T-helper 1 cell treated with Interleukin-12 subunit alpha and Interleukin-12 subunit beta and Interleukin-4 antibody, amounts not matched to agents 30 μg/mL and 1 μg/mL, for 36 hours (primary cell): ENCODE data around the gene RPS24.
A peak's percentile ranks its signal among the peaks of the same experiment; 100 is the strongest.
"Not testable (repeated sequence)": the region's sequence is repeated elsewhere in the genome, so short reads cannot be mapped to it uniquely, and the experiment has no call there.

Experiments used
- H3K27ac Mint-ChIP-seq: one replicate; pipeline ENCODE4 v1.8.0; 2021; ENCODE audit warnings: mild to moderate bottlenecking, mixed read lengths
- H3K27me3 Mint-ChIP-seq: one replicate; pipeline ENCODE4 v1.8.0; 2021; ENCODE audit warnings: low read depth, mixed read lengths
- H3K36me3 Mint-ChIP-seq: one replicate; pipeline ENCODE4 v1.8.0; 2021; ENCODE audit warnings: low read depth, mixed read lengths
- H3K4me1 Mint-ChIP-seq: one replicate; pipeline ENCODE4 v1.8.0; 2021; ENCODE audit warnings: low read depth, mixed read lengths
- H3K4me3 Mint-ChIP-seq: one replicate; pipeline ENCODE4 v1.8.0; 2021; ENCODE audit warnings: mild to moderate bottlenecking, moderate library complexity, mixed read lengths
- H3K9me3 Mint-ChIP-seq: one replicate; pipeline ENCODE4 v1.8.0; 2021; ENCODE audit warnings: mixed read lengths

RPS24 gene

GRCh38 chr10:78059906-78060702, 26.4 kb downstream of the RPS24 start:
- Mint-ChIP-seq H3K36me3 (no peaks in the 10 kb centered on the region), H3K9me3 (no peaks in the 10 kb centered on the region), H3K27me3 (peaks cover 3% of the 10 kb centered on the region), H3K27ac (no peak overlapping the region), H3K4me3 (no peak overlapping the region), H3K4me1 (peaks cover 17% of the 10 kb centered on the region)

DNA sequence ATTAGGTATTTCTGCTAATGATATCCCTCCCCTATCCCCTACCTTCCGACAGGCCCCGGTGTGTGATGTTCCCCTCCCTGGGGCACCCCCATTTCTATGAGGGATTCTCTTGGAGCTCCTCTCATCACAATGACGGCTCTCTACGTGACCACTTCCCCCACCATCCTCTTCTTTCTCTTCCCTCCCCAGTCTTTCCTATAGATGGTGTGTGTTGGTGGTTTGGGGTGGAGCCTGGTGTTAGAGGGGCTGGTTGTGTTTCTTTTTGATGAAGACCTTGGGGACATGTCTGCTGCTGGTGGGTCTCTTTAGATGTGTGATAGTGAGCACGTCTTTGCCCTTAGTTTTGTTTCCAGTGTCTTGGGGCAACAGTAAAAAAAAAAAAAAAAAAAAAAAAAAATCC, 28.6 kb downstream of the RPS24 start:
- Mint-ChIP-seq H3K36me3 (no peaks in the 10 kb centered on the region), H3K27me3 (peaks cover 3% of the 10 kb centered on the region), H3K9me3 (no peaks in the 10 kb centered on the region), H3K4me1 (peaks cover 28% of the 10 kb centered on the region), H3K4me3 (peak overlapping the region; percentile 33), H3K27ac (no peak overlapping the region)

DNA sequence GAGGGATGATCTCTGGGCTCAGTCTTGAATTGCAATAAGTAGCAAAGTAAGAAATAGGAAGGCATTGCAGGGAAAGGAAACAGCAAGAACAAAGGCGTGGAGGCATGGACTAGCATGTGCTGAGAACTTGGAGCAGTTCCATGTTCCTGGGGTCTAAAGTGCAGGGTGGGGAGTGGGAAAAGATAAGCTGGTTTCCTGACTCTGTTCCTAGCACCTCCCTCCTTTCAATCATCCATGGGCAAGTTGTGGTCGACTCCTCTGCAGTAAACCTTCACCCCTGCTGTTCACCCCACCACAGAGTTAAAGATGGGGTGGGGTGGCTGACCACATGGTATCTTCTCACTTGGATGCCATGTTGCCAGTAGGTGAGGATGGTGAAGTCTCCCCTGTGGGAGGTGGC, 29.6 kb downstream of the RPS24 start:
- Mint-ChIP-seq H3K27ac (no peak overlapping the region), H3K4me1 (peaks cover 27% of the 10 kb centered on the region), H3K36me3 (no peaks in the 10 kb centered on the region), H3K4me3 (no peak overlapping the region), H3K27me3 (peaks cover 3% of the 10 kb centered on the region), H3K9me3 (no peaks in the 10 kb centered on the region)

DNA sequence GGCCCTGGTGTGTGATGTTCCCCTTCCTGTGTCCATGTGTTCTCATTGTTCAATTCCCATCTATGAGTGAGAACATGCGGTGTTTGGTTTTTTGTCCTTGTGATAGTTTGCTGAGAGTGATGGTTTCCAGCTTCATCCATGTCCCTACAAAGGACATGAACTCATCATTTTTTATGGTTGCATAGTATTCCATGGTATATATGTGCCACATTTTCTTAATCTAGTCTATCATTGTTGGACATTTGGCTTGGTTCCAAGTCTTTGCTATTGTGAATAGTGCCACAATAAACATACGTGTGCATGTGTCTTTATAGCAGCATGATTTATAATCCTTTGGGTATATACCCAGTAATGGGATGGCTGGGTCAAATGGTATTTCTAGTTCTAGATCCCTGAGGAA, 31.3 kb downstream of the RPS24 start:
- H3K4me3 Mint-ChIP-seq, H3K27ac Mint-ChIP-seq, H3K36me3 Mint-ChIP-seq, H3K9me3 Mint-ChIP-seq, H3K27me3 Mint-ChIP-seq: not testable (repeated sequence)
- peaks cover 27% of the 10 kb centered on the region for H3K4me1 Mint-ChIP-seq

GRCh38 chr10:78065611-78066010, 31.9 kb downstream of the RPS24 start:
- Mint-ChIP-seq H3K36me3 (no peaks in the 10 kb centered on the region), H3K27ac (no peak overlapping the region), H3K4me3 (no peak overlapping the region), H3K27me3 (peaks cover 3% of the 10 kb centered on the region), H3K4me1 (peaks cover 27% of the 10 kb centered on the region), H3K9me3 (no peaks in the 10 kb centered on the region)

DNA sequence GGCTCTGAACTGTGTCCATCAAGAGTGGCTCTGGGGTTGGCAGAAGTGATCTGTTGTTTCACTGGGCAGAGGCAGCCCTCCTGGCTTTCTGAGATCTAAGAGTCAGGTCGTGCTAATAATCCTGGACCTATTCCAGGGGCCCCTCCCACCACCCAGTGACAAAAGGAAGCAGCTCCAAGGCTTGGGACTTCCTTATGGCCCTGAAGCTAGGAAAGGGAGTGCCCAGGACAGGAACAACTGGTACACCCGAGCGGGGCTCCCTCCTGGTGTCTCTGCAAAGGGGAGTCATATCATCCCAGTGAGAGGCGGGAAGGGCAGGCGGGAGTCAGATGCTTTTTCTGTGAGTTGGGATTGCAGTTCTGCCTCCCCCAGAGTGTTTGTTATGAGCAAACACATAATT, 32.3 kb downstream of the RPS24 start:
- H3K4me1 Mint-ChIP-seq: peaks cover 27% of the 10 kb centered on the region
- peaks cover 3% of the 10 kb centered on the region for H3K27me3 Mint-ChIP-seq
- H3K36me3 Mint-ChIP-seq: no peaks in the 10 kb centered on the region
- no peaks in the 10 kb centered on the region for H3K9me3 Mint-ChIP-seq
- no peak overlapping the region for H3K27ac Mint-ChIP-seq
- no peak overlapping the region for H3K4me3 Mint-ChIP-seq

GRCh38 chr10:78066728-78067430, 33.2 kb downstream of the RPS24 start:
- Mint-ChIP-seq H3K36me3 (no peaks in the 10 kb centered on the region), H3K27ac (no peak overlapping the region), H3K4me1 (peaks cover 23% of the 10 kb centered on the region), H3K27me3 (peaks cover 3% of the 10 kb centered on the region), H3K9me3 (no peaks in the 10 kb centered on the region), H3K4me3 (no peak overlapping the region)

GRCh38 chr10:78069151-78069550, 35.5 kb downstream of the RPS24 start:
- Mint-ChIP-seq H3K27me3 (no peaks in the 10 kb centered on the region), H3K27ac (no peak overlapping the region), H3K4me1 (peaks cover 14% of the 10 kb centered on the region), H3K9me3 (no peaks in the 10 kb centered on the region), H3K36me3 (no peaks in the 10 kb centered on the region), H3K4me3 (no peak overlapping the region)

DNA sequence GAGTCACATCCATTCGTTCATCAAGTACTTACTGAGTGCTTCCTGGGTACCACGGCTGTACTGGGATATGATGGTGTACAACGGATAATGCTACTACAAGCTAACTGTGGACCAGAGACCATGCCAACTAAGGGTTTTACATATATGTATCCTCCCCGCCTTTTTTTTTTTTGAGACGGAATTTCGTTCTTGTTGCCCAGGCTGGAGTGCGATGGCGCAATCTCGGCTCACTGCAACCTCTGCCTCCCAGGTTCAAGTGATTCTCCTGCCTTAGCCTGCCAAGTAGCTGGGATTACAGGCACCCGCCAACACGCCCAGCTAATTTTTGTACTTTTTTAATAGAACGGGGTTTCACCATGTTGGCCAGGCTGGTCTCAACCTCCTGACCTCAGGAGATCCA, 36.4 kb downstream of the RPS24 start:
- H3K27me3 Mint-ChIP-seq, H3K27ac Mint-ChIP-seq, H3K36me3 Mint-ChIP-seq, H3K9me3 Mint-ChIP-seq, H3K4me3 Mint-ChIP-seq: not testable (repeated sequence)
- peaks cover 14% of the 10 kb centered on the region for H3K4me1 Mint-ChIP-seq

- H3K4me1 Mint-ChIP-seq: peaks cover 11% of the 10 kb centered on the region
- no peaks in the 10 kb centered on the region for H3K36me3 Mint-ChIP-seq
- H3K4me3 Mint-ChIP-seq: no peak overlapping the region
- no peaks in the 10 kb centered on the region for H3K27me3 Mint-ChIP-seq
- no peaks in the 10 kb centered on the region for H3K9me3 Mint-ChIP-seq
- no peak overlapping the region for H3K27ac Mint-ChIP-seq
Observed at GRCh38 chr10:78070726-78071125, 37.1 kb downstream of the RPS24 start.

- H3K9me3 Mint-ChIP-seq: no peaks in the 10 kb centered on the region
- H3K4me3 Mint-ChIP-seq: no peak overlapping the region
- no peaks in the 10 kb centered on the region for H3K36me3 Mint-ChIP-seq
- H3K4me1 Mint-ChIP-seq: peaks cover 5% of the 10 kb centered on the region
- no peak overlapping the region for H3K27ac Mint-ChIP-seq
- H3K27me3 Mint-ChIP-seq: no peaks in the 10 kb centered on the region
Observed at GRCh38 chr10:78071140-78071856, 37.6 kb downstream of the RPS24 start.

GRCh38 chr10:78071857-78072179, 38.2 kb downstream of the RPS24 start:
- Mint-ChIP-seq H3K36me3 (no peaks in the 10 kb centered on the region), H3K27me3 (no peaks in the 10 kb centered on the region), H3K4me3 (no peak overlapping the region), H3K27ac (no peak overlapping the region), H3K9me3 (no peaks in the 10 kb centered on the region), H3K4me1 (peaks cover 1% of the 10 kb centered on the region)

GRCh38 chr10:78072504-78072903, 38.8 kb downstream of the RPS24 start:
- no peak overlapping the region for H3K4me3 Mint-ChIP-seq
- H3K36me3 Mint-ChIP-seq: no peaks in the 10 kb centered on the region
- H3K27ac Mint-ChIP-seq: no peak overlapping the region
- no peaks in the 10 kb centered on the region for H3K27me3 Mint-ChIP-seq
- no peaks in the 10 kb centered on the region for H3K9me3 Mint-ChIP-seq
- no peaks in the 10 kb centered on the region for H3K4me1 Mint-ChIP-seq

DNA sequence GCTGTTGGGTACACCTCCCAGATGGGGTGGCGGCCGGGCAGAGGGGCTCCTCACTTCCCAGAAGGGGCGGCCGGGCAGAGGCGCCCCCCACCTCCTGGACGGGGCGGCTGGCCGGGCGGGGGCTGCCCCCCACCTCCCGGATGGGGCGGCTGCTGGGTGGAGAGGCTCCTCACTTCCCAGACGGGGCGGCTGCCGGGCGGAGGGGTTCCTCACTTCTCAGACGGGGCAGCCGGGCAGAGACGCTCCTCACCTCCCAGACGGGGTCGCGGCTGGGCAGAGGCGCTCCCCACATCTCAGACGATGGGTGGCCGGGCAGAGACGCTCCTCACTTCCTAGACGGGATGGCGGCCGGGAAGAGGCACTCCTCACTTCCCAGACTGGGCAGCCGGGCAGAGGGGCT, 42.1 kb downstream of the RPS24 start:
- H3K4me1 Mint-ChIP-seq, H3K27ac Mint-ChIP-seq, H3K36me3 Mint-ChIP-seq, H3K9me3 Mint-ChIP-seq, H3K27me3 Mint-ChIP-seq, H3K4me3 Mint-ChIP-seq: not testable (repeated sequence)
